Kidney tubule cell (primary cell): Measurements from ENCODE around the gene PANX3.

Experiments
- DNase-seq: peaks from one replicate; pipeline ENCODE4 v3.0.0-alpha.2; 2018; ENCODE audit warnings: low spot score

PANX3 gene

GRCh38 chr11:124658986-124659385 is 47.8 kb downstream of the PANX3 start:
- DNase-seq: no peak

GRCh38 chr11:124661553-124661952 is 50.3 kb downstream of the PANX3 start:
- DNase-seq: no peak

- no peak for DNase-seq
Measured at GRCh38 chr11:124662106-124662505, 50.9 kb downstream of the PANX3 start.

GRCh38 chr11:124663861-124664260 is 52.6 kb downstream of the PANX3 start:
- no peak for DNase-seq

GRCh38 chr11:124667601-124668000 is 56.4 kb downstream of the PANX3 start:
- no peak for DNase-seq

- DNase-seq: peak; percentile 74
Measured at GRCh38 chr11:124669193-124669592, 58.0 kb downstream of the PANX3 start.
